Spleen (tissue), 7 donors: ENCODE data around the gene PTPRN.

ENCODE experiments used
- POLR2A ChIP-seq, 3 donors: fragments of 450-650 bp; IDR thresholded peaks; one replicate each; pipeline ENCODE4 v1.5.1; 2017; ENCODE audit warnings: antibody characterized with exemption in 3 of 3, mild to moderate bottlenecking in 1 of 3
- TF ChIP-seq, protein P1 (sequence below), 11 experiments: fragments of 200-600 bp in 7 of 11; fragments of 450-650 bp in 4 of 11; sonication (generic) in 4 of 11; IDR thresholded peaks in 8 of 11; conservative IDR thresholded peaks in 3 of 11; 1 replicate in 7 of 11; 2 replicates in 4 of 11; pipeline versions ENCODE4 v1.4.0 to v1.8.0; 2016 to 2021; ENCODE audit warnings: antibody characterized with exemption in 11 of 11, inconsistent platforms in 4 of 11, mild to moderate bottlenecking in 1 of 11
- donor health status: DM: no; HTN: no; CAD: no; lungs with moderate emphysema.
- donor health status: DM: no; HTN: no; CAD: no.
- donor health status: DM: no; HTN: no; CAD: no.

DNA sequence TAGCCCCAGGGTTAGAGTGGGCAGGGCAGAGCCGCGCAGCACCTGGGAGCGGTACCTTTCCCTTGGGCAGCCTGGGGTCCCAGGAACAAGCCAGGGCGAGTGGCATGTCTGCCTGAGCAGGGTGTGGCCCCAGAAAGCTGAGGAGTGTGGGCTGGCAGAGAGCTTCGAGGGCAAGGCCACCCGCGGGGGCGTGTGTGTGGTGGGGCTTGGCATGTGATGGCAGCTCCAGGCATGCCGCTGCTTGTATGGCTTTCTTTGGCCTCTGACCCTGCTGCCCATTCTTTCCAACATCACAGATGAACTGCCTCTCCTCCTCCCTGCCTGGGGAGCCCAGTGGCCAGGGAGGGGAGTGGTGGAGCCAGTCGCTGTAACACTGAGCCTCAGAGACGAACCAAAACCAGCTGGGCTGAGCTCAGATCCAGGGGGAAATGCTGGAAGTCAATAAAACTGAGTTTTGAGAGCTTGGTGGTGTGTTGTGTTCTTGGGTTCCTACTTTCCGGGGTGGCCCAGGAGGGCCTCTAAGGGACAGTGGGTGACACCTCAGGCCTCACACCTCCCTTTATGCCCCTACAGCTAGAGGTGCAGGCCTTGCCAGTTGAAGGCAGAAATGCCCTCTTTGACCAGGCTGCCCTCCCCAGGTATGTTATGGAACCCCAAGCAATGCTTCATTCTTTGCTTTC, 22.6 kb downstream of the PTPRN start:
- TF ChIP-seq, protein P1, sequence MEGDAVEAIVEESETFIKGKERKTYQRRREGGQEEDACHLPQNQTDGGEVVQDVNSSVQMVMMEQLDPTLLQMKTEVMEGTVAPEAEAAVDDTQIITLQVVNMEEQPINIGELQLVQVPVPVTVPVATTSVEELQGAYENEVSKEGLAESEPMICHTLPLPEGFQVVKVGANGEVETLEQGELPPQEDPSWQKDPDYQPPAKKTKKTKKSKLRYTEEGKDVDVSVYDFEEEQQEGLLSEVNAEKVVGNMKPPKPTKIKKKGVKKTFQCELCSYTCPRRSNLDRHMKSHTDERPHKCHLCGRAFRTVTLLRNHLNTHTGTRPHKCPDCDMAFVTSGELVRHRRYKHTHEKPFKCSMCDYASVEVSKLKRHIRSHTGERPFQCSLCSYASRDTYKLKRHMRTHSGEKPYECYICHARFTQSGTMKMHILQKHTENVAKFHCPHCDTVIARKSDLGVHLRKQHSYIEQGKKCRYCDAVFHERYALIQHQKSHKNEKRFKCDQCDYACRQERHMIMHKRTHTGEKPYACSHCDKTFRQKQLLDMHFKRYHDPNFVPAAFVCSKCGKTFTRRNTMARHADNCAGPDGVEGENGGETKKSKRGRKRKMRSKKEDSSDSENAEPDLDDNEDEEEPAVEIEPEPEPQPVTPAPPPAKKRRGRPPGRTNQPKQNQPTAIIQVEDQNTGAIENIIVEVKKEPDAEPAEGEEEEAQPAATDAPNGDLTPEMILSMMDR (IDR thresholded peaks at IDR 0.05 in 8 of 11, conservative IDR thresholded peaks at IDR 0.05 in 3 of 11): no peak
- TF ChIP-seq POLR2A (IDR thresholded peaks at IDR 0.05): no peak
